ENCODE measurements around the gene PARS2.

PARS2 gene

GRCh38 chr1:54742282-54742681 lies 22.0 kb downstream of the PARS2 start:
- H3K9me3 Mint-ChIP-seq = no peaks in the 10 kb centered on the region

GRCh38 chr1:54741531-54741930 lies 22.8 kb downstream of the PARS2 start:
- TF ChIP-seq CTCF (IDR thresholded peaks at IDR 0.05; ENCODE audit: unreplicated experiment in 3 of 3) = no peak
- Mint-ChIP-seq H3K36me3 (ENCODE audit: low read depth) (peaks cover 49% of the 10 kb centered on the region), H3K27me3 (ENCODE audit: low read depth) (no peaks in the 10 kb centered on the region), H3K9me3 (no peaks in the 10 kb centered on the region), H3K4me1 (no peaks in the 10 kb centered on the region), H3K4me3 (no peak overlapping the region), H3K27ac (no peak overlapping the region)

More at GRCh38 chr1:54742282-54742681, 22.0 kb downstream of the PARS2 start:
- peak overlapping the region in 1 of 3 experiments; percentile 42 for H3K27ac Mint-ChIP-seq
- TF ChIP-seq CTCF (IDR thresholded peaks at IDR 0.05; ENCODE audit: unreplicated experiment in 3 of 3) = no peak
- H3K27me3 Mint-ChIP-seq (ENCODE audit: low read depth) = no peaks in the 10 kb centered on the region
- peaks cover 42% of the 10 kb centered on the region for H3K36me3 Mint-ChIP-seq (ENCODE audit: low read depth)
- no peak overlapping the region for H3K4me3 Mint-ChIP-seq
- no peaks in the 10 kb centered on the region for H3K4me1 Mint-ChIP-seq

- no peaks in the 10 kb centered on the region for H3K9me3 Mint-ChIP-seq
- H3K27me3 Mint-ChIP-seq (ENCODE audit: low read depth) = no peaks in the 10 kb centered on the region
- TF ChIP-seq CTCF (IDR thresholded peaks at IDR 0.05; ENCODE audit: unreplicated experiment in 3 of 3) = no peak
- peaks cover 69% of the 10 kb centered on the region for H3K36me3 Mint-ChIP-seq (ENCODE audit: low read depth)
- H3K4me3 Mint-ChIP-seq = no peak overlapping the region
- H3K4me1 Mint-ChIP-seq = no peaks in the 10 kb centered on the region
- H3K27ac Mint-ChIP-seq = no peak overlapping the region
Observed at GRCh38 chr1:54738244-54738643, 26.1 kb downstream of the PARS2 start.

GRCh38 chr1:54736685-54737084 lies 27.6 kb downstream of the PARS2 start:
- peaks cover 62% of the 10 kb centered on the region for H3K36me3 Mint-ChIP-seq (ENCODE audit: low read depth)
- no peak overlapping the region for H3K4me3 Mint-ChIP-seq
- no peaks in the 10 kb centered on the region for H3K4me1 Mint-ChIP-seq
- no peak for TF ChIP-seq CTCF (IDR thresholded peaks at IDR 0.05; ENCODE audit: unreplicated experiment in 3 of 3)
- no peak overlapping the region for H3K27ac Mint-ChIP-seq
- no peaks in the 10 kb centered on the region for H3K9me3 Mint-ChIP-seq
- H3K27me3 Mint-ChIP-seq (ENCODE audit: low read depth) = no peaks in the 10 kb centered on the region

- Mint-ChIP-seq H3K27me3 (ENCODE audit: low read depth) (no peaks in the 10 kb centered on the region), H3K4me3 (no peak overlapping the region), H3K4me1 (no peaks in the 10 kb centered on the region), H3K9me3 (peaks cover 22% of the 10 kb centered on the region), H3K27ac (no peak overlapping the region), H3K36me3 (ENCODE audit: low read depth) (peaks cover 81% of the 10 kb centered on the region)
- no peak for TF ChIP-seq CTCF (IDR thresholded peaks at IDR 0.05; ENCODE audit: unreplicated experiment in 3 of 3)
Observed at GRCh38 chr1:54728027-54728426, 36.3 kb downstream of the PARS2 start.

- Mint-ChIP-seq H3K9me3 (peaks cover 22% of the 10 kb centered on the region), H3K27me3 (ENCODE audit: low read depth) (no peaks in the 10 kb centered on the region), H3K36me3 (ENCODE audit: low read depth) (peaks cover 88% of the 10 kb centered on the region), H3K4me1 (no peaks in the 10 kb centered on the region), H3K4me3 (no peak overlapping the region), H3K27ac (no peak overlapping the region)
- TF ChIP-seq CTCF (IDR thresholded peaks at IDR 0.05; ENCODE audit: unreplicated experiment in 3 of 3) = no peak
Observed at GRCh38 chr1:54724771-54725170, 39.6 kb downstream of the PARS2 start.

Measured in nephron (organoid).